ENCODE results near the gene PHF24.
"Not testable (repeated sequence)": the region's sequence is repeated elsewhere in the genome, so short reads cannot be mapped to it uniquely, and the experiment has no call there.

The PHF24 gene

DNA sequence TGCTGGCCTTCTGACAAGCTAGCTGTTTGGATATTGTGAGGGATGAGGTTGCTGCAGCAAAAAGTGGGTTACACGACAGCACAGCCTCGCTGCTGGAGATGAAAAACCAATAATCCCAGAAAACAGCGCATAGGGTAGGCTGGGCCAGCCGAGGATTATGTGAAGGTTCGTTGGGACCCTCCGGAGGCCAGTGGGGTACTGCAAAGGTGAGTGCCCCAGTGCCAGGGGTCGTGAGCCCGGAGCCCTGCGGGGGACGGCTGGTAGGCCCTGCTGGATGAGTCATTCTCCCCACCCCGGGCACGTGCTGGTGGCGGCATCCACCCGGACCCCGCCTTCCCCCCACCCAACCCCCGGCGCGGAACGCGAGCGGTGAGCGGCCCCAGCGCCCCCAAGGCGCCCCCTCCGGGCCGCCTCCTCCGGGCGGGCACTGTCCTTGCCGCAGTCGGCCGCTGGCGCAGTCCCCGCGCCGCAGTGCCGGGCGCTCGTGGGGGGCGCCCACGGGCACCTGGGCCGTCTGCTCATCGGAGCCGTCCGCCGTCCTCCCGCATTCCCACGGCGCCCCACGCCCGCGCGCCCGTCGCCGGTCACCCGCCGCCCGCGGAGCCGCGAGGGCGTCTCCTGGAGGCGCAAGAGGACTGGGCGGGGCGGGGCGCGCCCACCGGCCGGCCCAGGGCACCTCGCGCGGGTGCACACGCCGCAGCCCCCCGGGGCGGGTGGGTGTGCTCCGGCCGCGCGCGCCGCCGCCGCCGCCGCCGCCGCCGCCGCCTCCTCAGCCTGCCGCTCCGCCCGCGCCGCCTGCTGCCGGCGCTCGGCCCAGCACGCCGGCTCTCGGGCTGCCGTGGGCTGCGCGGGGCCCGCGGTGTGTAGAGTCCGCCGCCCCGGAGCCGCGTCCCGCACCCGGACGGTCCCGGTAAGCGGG lies at the start of gene PHF24:
Gene PHF24, plus strand, starts transcription at position 794 of the 919 bp plus-strand sequence. CDS start 13,014 bp downstream, outside the sequence.
- FAIRE-seq (no peak), DNase-seq (ENCODE audit: extremely low spot score, insufficient read length, low read depth) (no peak)

DNA sequence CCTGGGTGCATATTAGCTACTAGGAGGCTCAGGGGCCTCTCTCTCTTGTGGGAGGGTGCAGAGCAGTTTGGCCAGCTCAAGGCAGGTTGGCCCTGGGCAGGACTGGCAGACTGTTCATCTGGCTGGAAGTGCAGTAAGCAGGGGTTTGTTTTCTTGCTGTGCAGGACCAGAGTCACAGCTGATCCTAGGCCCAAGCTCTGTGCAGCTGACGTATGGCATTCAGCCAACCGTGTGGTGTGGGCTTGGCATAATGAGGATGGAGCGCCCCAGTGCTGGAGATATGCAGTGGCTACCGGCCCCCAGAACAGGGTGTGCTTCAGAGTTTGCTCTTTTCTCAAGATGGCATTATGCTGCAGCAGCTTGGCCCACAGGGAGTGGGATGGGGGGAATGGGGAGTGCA lies 31.0 kb upstream of the PHF24 start:
- no peak for DNase-seq (ENCODE audit: extremely low spot score, insufficient read length, low read depth)
- no peak for FAIRE-seq

DNA sequence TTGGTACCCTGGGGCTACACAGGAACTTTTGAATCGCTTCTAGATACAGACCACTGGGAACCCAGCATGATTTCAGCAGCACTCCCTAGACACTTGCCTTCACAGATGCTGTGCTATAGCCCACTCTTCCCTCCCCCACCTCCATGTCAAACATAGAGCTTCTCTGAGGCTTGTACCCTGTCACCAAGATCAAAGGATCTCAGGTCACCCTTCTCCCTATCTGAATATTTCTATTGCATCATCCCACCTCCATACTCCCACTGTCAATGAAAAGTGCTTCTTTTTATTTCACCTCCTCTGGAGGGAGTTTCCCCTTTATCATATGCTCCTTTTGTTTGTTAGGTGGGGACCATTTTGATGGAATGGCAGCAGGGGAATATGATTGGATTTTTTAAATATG lies 29.2 kb upstream of the PHF24 start:
- FAIRE-seq (no peak), DNase-seq (ENCODE audit: extremely low spot score, insufficient read length, low read depth) (no peak)

DNA sequence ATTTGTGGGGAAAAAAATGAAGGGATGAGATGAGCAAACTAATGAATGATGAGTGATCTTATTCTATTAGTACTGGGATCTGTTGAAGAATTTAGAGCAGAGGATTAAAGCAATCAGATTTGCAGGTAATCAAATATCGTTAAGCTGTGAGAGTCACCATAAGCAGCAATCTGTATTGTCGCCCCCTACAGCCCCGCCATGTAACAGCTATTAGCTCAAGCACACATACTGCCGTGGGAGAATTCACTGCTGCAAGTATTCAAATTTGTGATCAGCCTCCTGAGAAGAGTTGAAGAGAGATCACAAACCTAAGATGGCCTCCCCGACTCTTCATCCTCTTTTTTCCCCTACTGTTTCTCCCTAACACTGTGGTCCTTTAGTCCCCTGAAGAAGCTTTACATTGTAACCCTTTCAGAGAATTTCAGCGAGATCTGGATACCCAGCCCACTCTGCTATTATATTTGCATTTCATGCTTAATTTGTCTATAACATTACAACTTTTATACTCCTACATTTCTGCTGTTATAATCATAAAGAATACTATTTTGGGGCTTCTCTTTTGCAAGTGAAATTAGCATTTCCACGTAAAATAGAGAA lies 28.5 kb upstream of the PHF24 start:
- FAIRE-seq, result peak; percentile 58

DNA sequence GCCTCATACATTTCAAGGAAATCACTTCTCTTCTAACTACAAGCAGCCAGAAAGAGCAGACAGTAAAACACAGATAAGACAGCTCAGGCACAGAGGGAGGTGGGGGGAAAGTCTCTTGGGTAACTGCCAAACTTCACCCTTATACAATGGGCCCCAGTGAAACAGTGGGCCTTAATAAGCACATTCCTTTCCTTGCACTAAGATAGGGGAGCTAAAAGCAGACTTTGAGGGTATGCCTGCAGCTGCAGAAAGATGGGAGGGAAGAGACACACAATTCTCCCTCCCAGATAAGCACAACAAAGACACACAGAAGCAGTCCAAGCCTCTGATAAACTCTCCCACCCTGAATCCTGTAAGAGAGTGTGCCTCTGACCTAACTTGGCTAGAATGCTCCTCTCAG lies 18.1 kb upstream of the PHF24 start:
- DNase-seq (ENCODE audit: extremely low spot score, insufficient read length, low read depth); FAIRE-seq: not testable (repeated sequence)

More for the DNA sequence above, 28.5 kb upstream of the PHF24 start:
- no peak for DNase-seq (ENCODE audit: extremely low spot score, insufficient read length, low read depth)

DNA sequence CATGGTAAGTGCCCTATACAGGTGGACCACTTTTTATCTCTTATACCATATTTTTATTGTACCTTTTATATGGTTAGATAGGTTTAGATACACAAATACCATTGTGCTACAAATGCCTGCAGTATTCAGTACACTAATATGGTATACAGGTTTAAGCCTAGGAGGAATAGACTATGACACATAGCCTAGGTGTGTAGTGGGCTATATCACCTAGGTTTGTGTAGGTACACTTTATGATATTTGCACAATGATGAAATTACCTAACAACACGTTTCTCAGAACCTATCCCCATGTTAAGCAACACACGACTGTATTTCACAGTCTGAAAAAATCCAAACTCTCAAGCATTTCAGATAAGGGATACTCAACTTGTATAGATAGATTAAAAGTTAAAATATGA lies 9.6 kb upstream of the PHF24 start:
- no peak for DNase-seq (ENCODE audit: extremely low spot score, insufficient read length, low read depth)

DNA sequence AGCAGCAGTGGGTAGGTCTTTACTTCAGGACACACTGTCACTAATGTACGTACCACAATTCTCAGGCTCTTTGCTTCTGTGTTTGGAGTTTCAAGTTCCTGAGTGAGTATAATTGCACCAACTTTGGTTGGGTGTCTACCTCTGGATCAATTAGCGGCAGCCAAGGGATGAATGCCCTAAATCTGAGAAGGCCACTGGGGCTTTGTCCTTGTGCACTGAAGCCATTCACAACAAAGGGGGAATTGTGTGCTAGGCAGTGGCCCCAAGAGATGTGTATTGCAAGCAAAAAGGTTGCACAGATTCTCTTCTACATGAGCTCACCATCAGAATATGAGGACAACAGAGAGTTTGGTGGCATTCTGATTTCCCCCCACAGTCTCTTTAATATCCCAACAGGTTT lies 3.9 kb upstream of the PHF24 start:
- FAIRE-seq, result no peak
- DNase-seq (ENCODE audit: extremely low spot score, insufficient read length, low read depth), result no peak

More for the DNA sequence above, 9.6 kb upstream of the PHF24 start:
- no peak for FAIRE-seq

DNA sequence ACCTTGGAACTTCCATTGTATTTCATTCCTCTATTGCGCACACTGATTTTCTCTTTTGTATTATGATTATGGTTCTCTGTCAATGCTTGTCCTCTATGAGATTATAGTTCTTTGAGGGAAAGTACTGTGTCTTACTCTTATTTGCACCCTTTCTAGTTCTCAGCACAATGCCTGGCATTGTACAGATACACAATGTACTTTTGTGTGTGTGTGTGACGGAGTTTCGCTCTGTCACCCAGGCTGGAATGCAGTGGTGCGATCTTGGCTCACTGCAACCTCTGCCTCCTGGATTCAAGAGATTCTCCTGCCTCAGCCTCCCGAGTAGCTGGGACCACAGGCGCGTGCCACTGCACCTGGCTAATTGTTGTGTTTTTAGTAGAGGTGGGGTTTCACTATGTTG lies 2.0 kb upstream of the PHF24 start:
- not testable (repeated sequence) for FAIRE-seq

DNA sequence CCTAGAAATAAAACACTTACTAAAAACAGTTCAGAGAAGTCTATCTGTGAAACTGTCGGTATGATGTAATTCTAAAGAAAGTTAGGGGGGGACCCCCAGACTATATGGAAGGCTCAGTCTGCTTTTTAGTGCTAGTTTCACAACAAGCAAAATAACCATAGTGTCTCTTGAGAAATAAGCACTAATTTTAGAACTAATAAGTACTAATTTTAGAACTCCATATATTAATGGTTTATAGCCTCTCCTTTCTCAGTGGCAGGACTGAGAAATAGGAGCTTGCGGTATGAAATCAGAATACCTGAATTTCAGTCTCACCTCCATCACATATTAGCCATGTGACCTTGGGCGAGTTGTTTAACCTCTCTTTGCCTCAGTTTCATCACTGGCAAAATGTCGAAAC lies 1.4 kb upstream of the PHF24 start:
- FAIRE-seq, result peak; percentile 52
- DNase-seq (ENCODE audit: extremely low spot score, insufficient read length, low read depth), result no peak

More for the DNA sequence above, 2.0 kb upstream of the PHF24 start:
- not testable (repeated sequence) for DNase-seq (ENCODE audit: extremely low spot score, insufficient read length, low read depth)

DNA sequence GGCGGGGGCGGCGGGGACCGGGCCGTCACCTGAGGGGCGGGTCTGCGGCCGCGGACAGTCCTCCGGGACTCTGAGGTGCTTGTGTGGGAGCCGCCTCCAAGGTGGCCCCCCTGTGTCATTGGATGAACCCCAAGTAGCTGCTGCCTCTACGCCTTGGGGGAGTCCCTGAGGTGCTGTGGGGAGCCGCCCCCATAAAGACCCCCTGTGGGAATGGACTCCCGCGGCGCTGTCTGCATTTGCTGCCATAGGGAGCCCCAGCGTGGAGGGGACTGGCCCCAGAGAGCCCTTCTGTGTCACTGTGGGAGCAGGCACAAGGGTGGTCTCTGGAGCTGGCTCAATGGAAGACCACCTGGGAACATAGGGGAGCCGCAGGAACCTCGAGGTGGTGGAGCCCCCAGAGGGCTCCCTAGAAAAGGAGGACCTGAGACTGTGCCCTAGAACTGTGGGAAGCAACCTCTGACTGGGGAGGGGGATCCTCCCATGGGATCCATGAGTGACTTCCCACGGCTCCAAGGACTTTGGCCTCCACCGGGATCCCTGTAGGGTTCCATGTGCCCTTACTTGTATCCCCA lies 412 bp downstream of the PHF24 start:
- no peak for FAIRE-seq
- DNase-seq (ENCODE audit: extremely low spot score, insufficient read length, low read depth), result no peak

DNA sequence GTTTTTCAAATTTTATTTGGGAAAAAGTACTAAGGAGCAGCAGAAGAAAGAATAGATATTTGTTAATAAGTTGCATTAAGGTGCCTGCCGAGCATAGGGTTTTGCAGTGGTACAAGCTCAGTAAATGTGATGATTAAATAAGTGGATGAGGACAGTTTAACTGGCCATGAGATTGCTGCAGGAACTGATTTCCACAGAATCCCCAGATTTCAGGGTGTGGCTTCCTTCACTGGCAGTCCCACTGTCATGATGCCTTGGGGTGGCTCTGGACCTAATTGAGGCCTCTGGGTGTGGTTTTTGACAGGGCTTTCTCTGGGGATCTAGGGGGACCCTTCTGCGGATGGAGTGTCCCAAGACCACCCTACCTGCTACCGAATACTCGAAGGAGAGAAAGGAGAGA lies 1.4 kb downstream of the PHF24 start:
- DNase-seq (ENCODE audit: extremely low spot score, insufficient read length, low read depth) (no peak), FAIRE-seq (no peak)

DNA sequence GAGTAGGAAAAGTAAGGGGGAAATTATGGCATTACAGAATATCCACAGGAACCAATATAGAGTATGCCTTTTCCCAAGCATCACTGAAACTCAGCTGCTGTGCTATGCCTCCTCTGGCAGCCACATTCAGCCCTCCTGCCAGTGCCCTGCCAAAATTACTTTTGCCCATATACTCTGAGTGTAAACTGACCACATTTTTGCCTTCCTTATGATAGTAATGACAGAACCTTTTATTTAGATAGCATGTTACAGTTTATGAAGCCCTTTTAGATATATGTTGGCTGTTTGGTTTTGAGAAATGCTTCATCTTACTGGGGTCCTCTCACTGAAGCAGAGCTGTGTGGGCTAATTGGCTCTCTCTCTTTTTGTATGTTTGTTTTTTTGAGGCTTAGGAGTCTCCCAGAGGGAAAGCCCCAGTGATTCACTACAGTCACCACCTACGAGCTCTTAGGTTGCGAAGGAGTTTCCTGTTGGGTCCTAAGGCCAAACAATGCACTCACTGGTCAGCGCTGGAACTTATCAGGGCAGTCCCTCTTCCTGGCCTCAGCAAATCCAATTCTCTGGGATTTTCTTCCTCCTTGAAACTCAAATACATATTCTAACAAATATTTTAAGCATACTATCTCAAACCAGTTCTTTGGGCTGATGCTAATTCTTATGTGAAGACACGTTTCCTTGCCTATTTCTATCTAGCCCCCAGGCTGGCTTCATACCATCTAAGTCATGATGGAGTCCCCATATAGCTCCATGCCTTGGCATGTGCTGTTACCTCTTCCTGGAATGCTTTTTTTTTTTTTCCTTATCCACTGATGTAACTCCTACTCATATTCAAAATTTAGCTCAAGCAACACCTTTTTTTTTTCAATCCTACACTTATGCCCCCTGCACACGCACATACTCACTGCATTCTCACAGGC lies 3.7 kb downstream of the PHF24 start:
- no peak for DNase-seq (ENCODE audit: extremely low spot score, insufficient read length, low read depth)
- FAIRE-seq, result no peak

DNA sequence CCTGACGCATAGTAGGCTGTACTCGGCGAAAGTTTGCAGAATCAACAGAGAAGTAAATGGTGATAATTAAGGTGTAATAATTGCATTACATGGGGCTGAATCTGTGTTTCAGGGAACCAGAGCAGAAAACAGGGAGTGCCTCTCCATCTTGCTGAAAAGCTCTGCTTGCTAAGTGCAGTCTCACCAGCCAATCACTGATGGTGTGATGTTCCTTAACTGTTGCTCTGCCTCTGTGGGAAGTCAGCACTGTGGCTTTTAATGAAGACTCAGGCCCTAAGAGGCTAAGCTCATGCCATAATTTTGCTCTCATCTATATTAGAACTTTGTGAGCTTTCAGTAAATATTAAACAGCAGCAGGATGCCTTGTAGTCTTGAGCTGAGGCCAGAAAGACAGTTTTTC lies 4.5 kb downstream of the PHF24 start:
- DNase-seq (ENCODE audit: extremely low spot score, insufficient read length, low read depth), result no peak
- no peak for FAIRE-seq

DNA sequence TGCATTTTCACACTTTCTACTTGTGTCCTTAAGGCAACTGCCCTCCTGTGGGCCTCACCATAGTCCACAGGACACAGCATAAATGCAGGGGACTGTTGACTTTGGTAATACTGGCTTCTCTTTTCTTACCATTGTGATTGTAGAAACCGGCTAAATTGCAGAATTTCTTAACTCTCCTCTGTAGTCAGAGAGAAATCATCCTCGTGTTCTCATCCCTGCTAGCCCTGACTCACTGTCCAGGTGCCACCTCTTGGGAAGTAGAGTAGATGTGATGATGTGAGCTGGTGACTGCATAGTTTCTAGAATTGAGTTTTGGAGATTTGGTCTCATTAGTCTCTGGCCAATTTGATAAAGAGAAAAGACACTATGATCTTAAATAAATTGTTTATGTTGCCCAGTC lies 5.5 kb downstream of the PHF24 start:
- DNase-seq (ENCODE audit: extremely low spot score, insufficient read length, low read depth) (no peak), FAIRE-seq (no peak)

DNA sequence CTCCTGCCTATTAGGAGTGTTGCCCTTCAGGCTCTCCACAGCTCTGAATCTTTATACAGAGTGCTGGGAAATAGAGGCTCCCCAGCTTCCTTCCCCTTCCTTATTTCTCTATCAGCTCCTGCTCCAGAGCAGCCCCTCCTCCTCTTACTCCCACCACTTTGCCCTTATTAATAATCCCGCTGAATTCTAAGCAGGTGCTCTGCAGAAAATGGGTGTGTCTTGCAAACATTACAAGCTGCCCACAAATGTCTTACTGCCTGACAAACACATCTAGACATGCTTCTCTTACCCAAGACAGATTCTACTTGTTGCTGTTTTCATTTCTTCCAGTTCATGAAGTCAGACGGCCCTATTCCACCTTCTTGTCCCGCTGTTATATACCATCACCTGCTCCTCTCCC lies 6.4 kb downstream of the PHF24 start:
- FAIRE-seq (no peak), DNase-seq (ENCODE audit: extremely low spot score, insufficient read length, low read depth) (no peak)

DNA sequence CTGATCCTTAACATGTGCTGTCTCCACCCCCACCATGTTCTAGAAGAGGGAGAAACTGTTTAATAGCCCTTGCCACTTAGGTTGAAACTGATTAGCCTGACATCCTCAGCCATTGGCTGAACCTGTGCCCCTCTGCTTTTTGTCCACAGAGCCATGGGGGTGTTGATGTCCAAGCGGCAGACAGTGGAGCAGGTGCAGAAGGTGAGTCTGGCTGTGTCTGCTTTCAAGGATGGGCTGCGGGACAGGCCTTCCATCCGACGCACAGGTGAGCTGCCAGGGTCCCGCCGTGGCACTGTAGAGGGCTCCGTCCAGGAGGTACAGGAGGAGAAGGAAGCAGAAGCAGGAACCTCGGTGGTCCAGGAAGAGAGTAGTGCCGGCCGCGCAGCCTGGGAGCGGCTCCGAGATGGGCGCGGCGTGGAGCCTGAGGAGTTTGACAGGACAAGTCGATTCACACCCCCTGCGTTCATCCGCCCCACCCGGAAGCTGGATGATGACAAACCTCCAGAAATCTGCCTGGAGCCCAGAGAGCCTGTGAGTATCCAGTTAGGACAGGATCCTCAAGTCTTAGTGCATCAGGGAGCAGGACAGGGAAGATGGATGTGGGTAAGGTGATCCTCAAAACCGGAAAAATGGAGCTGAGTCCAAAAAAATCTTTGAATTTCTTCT lies 13.2 kb downstream of the PHF24 start:
- no peak for FAIRE-seq
- DNase-seq (ENCODE audit: extremely low spot score, insufficient read length, low read depth), result no peak

DNA sequence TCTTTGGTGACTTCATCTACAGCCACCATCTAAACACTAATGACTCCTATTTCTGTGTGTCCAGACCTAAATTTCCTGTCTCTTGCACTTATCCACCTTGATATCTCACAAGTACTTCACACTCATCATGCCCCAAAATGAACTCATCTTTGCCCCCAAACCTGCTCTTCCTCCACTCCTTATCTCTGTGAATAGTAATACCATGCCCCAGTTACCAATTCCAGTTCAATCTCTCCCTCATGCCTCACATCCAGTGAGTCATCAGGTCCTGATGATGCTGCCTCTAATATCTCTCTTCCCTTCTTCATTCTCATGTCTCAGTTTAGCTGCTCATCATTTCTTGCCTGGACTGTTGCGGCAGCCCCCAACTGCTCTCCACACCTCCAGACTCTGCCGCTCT lies 16.6 kb downstream of the PHF24 start:
- DNase-seq (ENCODE audit: extremely low spot score, insufficient read length, low read depth) (no peak), FAIRE-seq (no peak)

DNA sequence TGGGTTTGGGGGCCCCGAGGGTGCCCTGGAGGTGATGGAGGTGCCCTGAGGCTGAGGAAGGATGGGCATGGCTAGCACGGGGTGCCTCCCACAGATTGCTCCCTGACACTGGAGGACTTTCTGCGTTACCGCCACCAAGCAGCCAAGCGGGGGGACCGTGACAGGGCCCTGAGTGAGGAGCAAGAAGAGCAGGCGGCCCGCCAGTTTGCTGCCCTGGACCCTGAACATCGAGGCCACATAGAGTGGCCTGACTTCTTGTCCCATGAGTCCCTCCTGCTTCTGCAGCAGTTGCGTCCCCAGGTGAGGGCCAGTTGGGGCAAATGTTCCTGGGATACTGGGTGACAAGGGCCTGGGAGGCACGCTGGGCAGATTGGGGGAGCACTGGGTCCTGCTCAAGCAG lies 18.4 kb downstream of the PHF24 start:
- no peak for FAIRE-seq
- no peak for DNase-seq (ENCODE audit: extremely low spot score, insufficient read length, low read depth)

DNA sequence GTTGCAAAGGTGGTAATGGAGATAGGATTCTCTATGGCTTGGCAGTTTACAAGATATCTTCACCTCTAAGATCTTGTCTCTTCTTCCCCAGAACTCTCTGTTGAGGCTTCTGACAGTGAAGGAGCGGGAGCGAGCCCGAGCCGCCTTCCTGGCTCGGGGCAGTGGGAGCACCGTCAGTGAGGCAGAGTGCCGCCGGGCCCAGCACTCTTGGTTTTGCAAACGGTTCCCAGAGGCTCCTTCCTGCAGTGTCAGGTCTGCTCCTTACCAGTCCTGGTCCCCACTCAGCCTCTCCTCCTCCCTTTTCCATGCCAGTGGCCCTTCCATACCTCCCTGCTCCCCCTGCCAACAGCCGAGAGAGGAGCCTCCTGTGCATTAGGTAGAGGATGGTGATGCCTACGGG lies 18.9 kb downstream of the PHF24 start:
- DNase-seq (ENCODE audit: extremely low spot score, insufficient read length, low read depth), result no peak
- FAIRE-seq, result no peak

Measured in GM18507 (cell line).